GM10248 (cell line): ENCODE measurements around the gene EAPP.

Experiments
- CTCF ChIA-PET: fragments of 300-600 bp; sonication (Branson Sonifier 250); formaldehyde crosslinking; extraction: SDS; loops from one replicate; lab custom pipeline; 2021; ENCODE audit warnings: antibody characterized with exemption; lab: Yijun Ruan, JAX
- POLR2A ChIA-PET: fragments of 350-650 bp; sonication (Branson Sonifier 250); formaldehyde crosslinking; extraction: SDS; loops from one replicate; lab custom pipeline; 2020; ENCODE audit warnings: antibody characterized with exemption; lab: Yijun Ruan, JAX
- DNase-seq: peaks from one replicate; pipeline ENCODE4 v3.0.0; 2012; ENCODE audit errors: extremely low spot score
- TF ChIP-seq, protein P1 (sequence below): IDR thresholded peaks from 2 replicates; pipeline ENCODE4 v1.5.1; 2012; ENCODE audit warnings: mild to moderate bottlenecking, low read depth; ENCODE audit errors: extremely low read depth, missing control alignments, control extremely low read depth

EAPP gene

GRCh38 chr14:34539407-34540180 lies at the start of gene EAPP:
Gene EAPP, minus strand, starts transcription at chr14:34539701. Its CDS starts 73 bp downstream, at chr14:34539628.
- POLR2A ChIA-PET = no interaction called here
- CTCF ChIA-PET = no interaction called here
- DNase-seq = peak; percentile 97
- TF ChIP-seq, protein P1, sequence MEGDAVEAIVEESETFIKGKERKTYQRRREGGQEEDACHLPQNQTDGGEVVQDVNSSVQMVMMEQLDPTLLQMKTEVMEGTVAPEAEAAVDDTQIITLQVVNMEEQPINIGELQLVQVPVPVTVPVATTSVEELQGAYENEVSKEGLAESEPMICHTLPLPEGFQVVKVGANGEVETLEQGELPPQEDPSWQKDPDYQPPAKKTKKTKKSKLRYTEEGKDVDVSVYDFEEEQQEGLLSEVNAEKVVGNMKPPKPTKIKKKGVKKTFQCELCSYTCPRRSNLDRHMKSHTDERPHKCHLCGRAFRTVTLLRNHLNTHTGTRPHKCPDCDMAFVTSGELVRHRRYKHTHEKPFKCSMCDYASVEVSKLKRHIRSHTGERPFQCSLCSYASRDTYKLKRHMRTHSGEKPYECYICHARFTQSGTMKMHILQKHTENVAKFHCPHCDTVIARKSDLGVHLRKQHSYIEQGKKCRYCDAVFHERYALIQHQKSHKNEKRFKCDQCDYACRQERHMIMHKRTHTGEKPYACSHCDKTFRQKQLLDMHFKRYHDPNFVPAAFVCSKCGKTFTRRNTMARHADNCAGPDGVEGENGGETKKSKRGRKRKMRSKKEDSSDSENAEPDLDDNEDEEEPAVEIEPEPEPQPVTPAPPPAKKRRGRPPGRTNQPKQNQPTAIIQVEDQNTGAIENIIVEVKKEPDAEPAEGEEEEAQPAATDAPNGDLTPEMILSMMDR = no peak

- POLR2A ChIA-PET = interaction anchor here (0.6 kb wide), 1 partner anchor 28 kb away, joined by 9 read pairs; no protein-coding TSS in a partner anchor
- no peak for DNase-seq
- CTCF ChIA-PET = interaction anchor here (1.5 kb wide), 1 partner anchor 10 kb away, joined by 3 read pairs; no protein-coding TSS in a partner anchor
- TF ChIP-seq, protein P1 = no peak
These were observed 44.0 kb upstream of the EAPP start for GRCh38 chr14:34583525-34583924.

DNA sequence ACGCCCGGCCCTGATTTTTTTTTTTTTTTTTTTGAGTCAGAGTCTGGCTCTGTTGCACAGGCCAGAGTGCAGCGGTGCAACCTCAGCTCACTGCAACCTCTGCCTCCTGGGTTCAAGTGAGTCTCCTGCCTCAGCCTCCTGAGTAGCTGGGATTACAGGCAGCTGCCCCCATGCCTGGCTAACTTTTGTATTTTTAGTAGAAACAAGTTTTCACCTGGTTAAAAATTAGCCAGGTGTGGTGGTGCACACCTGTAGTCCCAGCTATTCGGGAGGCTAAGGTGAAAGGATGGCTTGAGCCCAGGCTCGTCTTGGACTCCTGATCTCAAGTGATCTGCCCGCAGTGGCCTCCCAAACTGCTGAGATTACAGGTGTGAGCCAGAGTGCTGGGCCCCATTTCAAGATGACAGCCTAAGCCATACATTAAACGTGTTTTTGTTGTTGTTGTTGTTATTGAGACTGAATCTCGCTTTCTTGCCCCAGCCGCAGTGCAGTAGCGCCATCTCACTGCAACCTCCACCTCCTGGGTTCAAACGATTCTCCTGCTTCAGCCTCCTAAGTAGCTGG lies 42.7 kb upstream of the EAPP start:
- CTCF ChIA-PET = no interaction called here
- DNase-seq = no peak
- TF ChIP-seq, protein P1 = no peak
- POLR2A ChIA-PET = interaction anchor here (0.6 kb wide), 1 partner anchor 1236 kb away, joined by 3 read pairs; no protein-coding TSS in a partner anchor

- no peak for DNase-seq
- TF ChIP-seq, protein P1 = no peak
- ChIA-PET CTCF (no interaction called here), POLR2A (no interaction called here)
These were observed 40.9 kb upstream of the EAPP start for GRCh38 chr14:34580381-34580780.

DNA sequence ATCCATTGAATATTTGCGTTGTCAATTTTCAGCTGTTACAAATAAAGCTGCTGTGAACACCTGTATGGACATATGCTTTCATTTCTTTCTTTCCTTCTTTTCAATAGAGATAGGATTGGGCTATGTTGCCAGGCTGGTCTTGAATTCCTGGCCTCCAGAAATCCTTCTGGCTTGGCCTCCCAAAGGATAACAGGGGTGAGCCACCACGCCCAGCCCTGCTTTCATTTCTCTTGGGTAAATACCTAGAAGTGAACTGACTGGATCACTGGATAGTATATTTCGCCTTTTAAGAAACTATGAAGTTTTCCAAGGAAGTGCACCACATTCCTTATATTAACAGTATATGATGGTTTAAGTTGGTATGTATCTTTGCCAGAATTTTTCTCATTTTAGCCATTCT lies 32.3 kb upstream of the EAPP start:
- ChIA-PET CTCF (no interaction called here), POLR2A (no interaction called here)
- TF ChIP-seq, protein P1 = no peak
- DNase-seq = no peak

DNA sequence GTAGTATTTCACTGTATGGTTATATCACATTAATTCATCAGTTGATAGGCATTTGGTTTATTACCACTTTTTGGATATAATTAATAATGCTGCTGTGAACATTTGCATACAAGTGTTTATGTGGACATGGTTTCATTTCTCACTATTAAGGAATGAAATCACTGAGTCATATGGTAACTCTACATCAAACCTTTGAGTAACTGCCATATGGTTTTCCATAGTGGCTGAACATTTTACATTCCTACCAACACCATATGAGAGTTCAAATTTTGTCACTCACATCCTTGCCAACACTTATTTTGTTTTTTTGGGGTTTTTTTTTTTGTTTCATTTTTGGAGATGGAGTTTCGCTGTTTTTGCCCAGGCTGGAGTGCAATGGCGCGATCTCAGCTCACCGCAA lies 30.2 kb upstream of the EAPP start:
- ChIA-PET POLR2A (interaction anchor here (0.6 kb wide), 1 partner anchor 24 kb away, joined by 4 read pairs; no protein-coding TSS in a partner anchor), CTCF (no interaction called here)
- no peak for DNase-seq
- TF ChIP-seq, protein P1 = no peak
